B cell (primary cell): Measurements from ENCODE around the gene ZDHHC7. TPM values are rescaled to one million over a fixed set of nuclear protein-coding genes. Genes with fewer than 3 reads are reported as not detected.

ENCODE experiments used
- ATAC-seq: fragments of 200-7000 bp; cut with Tn5 transposase; one replicate; pipeline ENCODE4 v1.10.0; 2021; ENCODE audit warnings: low read depth, mild to moderate bottlenecking, moderate number of reproducible peaks, moderate library complexity
- CTCF ChIA-PET: fragments of 350-600 bp; sonication (Branson Sonifier 250); formaldehyde crosslinking; loops from one replicate; lab custom pipeline; 2021; ENCODE audit warnings: antibody characterized with exemption, inconsistent platforms; lab: Charles Lee
- POLR2A ChIA-PET: fragments of 350-600 bp; sonication (Branson Sonifier 250); formaldehyde crosslinking; loops from one replicate; lab custom pipeline; 2021; ENCODE audit warnings: antibody characterized with exemption; lab: Charles Lee
- DNase-seq: peaks from one replicate; pipeline ENCODE4 v3.0.0; 2013
- H2AFZ ChIP-seq: 2 replicates; pipeline ENCODE4 v1.6.1; 2012; ENCODE audit warnings: mild to moderate bottlenecking, low read depth, low read length; ENCODE audit not compliant: insufficient read depth, poor library complexity, severe bottlenecking
- H3K27ac ChIP-seq, 2 donors: 1 replicate in 1 of 2; 2 replicates in 1 of 2; pipeline ENCODE4 v1.5.1; 2012 to 2013; ENCODE audit warnings: low read length in 2 of 2, mild to moderate bottlenecking in 2 of 2, moderate library complexity in 1 of 2
- H3K27me3 ChIP-seq, 4 experiments: fragments of 200-600 bp in 1 of 4; sonication (generic) in 1 of 4; replicated peaks in 1 of 4; 1 replicate in 2 of 4; 2 replicates in 2 of 4; pipeline versions ENCODE4 v1.6.1 to v1.7.0; 2013 to 2016; ENCODE audit warnings: low read length in 3 of 4, mild to moderate bottlenecking in 2 of 4, mixed read lengths in 1 of 4, moderate library complexity in 1 of 4; ENCODE audit not compliant: insufficient read depth in 4 of 4, control insufficient read depth in 3 of 4; ENCODE audit errors: control extremely low read depth in 1 of 4
- H3K36me3 ChIP-seq, 2 experiments: replicated peaks in 1 of 2; 1 replicate in 1 of 2; 2 replicates in 1 of 2; pipeline versions ENCODE4 v1.6.1 to v1.7.1; 2013; ENCODE audit warnings: low read length in 1 of 2; ENCODE audit not compliant: insufficient read depth in 2 of 2, control insufficient read depth in 1 of 2; ENCODE audit errors: control extremely low read depth in 1 of 2, extremely low read depth in 1 of 2
- H3K4me1 ChIP-seq, 2 donors: fragments of 200-600 bp in 1 of 2; sonication (generic) in 1 of 2; 1 replicate in 1 of 2; 2 replicates in 1 of 2; pipeline versions ENCODE4 v1.5.1 to v1.6.1; 2013 to 2017; ENCODE audit warnings: low read length in 2 of 2; ENCODE audit not compliant: control insufficient read depth in 2 of 2, insufficient read depth in 2 of 2
- H3K4me2 ChIP-seq: replicated peaks from 2 replicates; pipeline ENCODE3; 2012; ENCODE audit warnings: mild to moderate bottlenecking, low read depth, low read length; ENCODE audit not compliant: poor library complexity, severe bottlenecking
- H3K4me3 ChIP-seq, 5 experiments: fragments of 200-600 bp in 1 of 5; sonication (generic) in 1 of 5; 1 replicate in 3 of 5; 2 replicates in 2 of 5; pipeline versions ENCODE4 v1.5.1 to v1.7.0; 2011 to 2016; ENCODE audit warnings: low read length in 4 of 5, mild to moderate bottlenecking in 4 of 5, low read depth in 2 of 5, control low read depth in 1 of 5, moderate library complexity in 1 of 5; ENCODE audit not compliant: insufficient read depth in 1 of 5; ENCODE audit errors: control extremely low read depth in 1 of 5, extremely low read depth in 1 of 5
- H3K79me2 ChIP-seq: fragments of 200-600 bp; sonication (generic); one replicate; pipeline ENCODE4 v1.6.0; 2016; ENCODE audit warnings: low read length; ENCODE audit not compliant: control insufficient read depth, insufficient read depth
- H3K9ac ChIP-seq: fragments of 200-600 bp; sonication (generic); 2 replicates; pipeline ENCODE4 v1.6.1; 2017; ENCODE audit warnings: mild to moderate bottlenecking, low read length, moderate library complexity
- H3K9me3 ChIP-seq, 3 donors: one replicate each; pipeline versions ENCODE4 v1.6.1 to v1.7.1; 2013; ENCODE audit warnings: low read length in 2 of 3; ENCODE audit not compliant: control insufficient read depth in 2 of 3, insufficient read depth in 1 of 3; ENCODE audit errors: control extremely low read depth in 1 of 3
- H4K20me1 ChIP-seq: 2 replicates; pipeline ENCODE4 v1.6.0; 2012; ENCODE audit warnings: mild to moderate bottlenecking, low read length; ENCODE audit not compliant: insufficient read depth, control insufficient read depth, poor library complexity, severe bottlenecking
- H3K27ac Mint-ChIP-seq: one replicate; pipeline ENCODE4 v1.8.0; 2021; ENCODE audit warnings: mixed read lengths
- H3K27me3 Mint-ChIP-seq: one replicate; pipeline ENCODE4 v1.8.0; 2021; ENCODE audit warnings: mixed read lengths
- H3K4me1 Mint-ChIP-seq: one replicate; pipeline ENCODE4 v1.8.0; 2021; ENCODE audit warnings: mixed read lengths
- H3K4me3 Mint-ChIP-seq: one replicate; pipeline ENCODE4 v1.8.0; 2021; ENCODE audit warnings: mixed read lengths
- H3K9me3 Mint-ChIP-seq: one replicate; pipeline ENCODE4 v1.8.0; 2022; ENCODE audit warnings: mixed read lengths; ENCODE audit not compliant: insufficient read depth
- EZH2 ChIP-seq: IDR thresholded peaks from 2 replicates; pipeline ENCODE4 v1.6.1; 2012; ENCODE audit warnings: borderline replicate concordance, low read depth, mild to moderate bottlenecking, moderate library complexity, low read length; ENCODE audit not compliant: insufficient read depth, poor library complexity, severe bottlenecking
- WGBS: methylation state at CpG from one replicate; pipeline ENCODE4 v1.1.5; 2013; ENCODE audit warnings: missing lambda C conversion rate; ENCODE audit not compliant: insufficient coverage; 5-methylcytosine and 5-hydroxymethylcytosine counted together
- intact Hi-C: fragments of 100-400 bp; cut with micrococcal nuclease; formaldehyde crosslinking; loops from one replicate; pipeline ENCODE4 v1.10.0; 2022
- polyA plus RNA-seq: library from polyadenylated mRNA; depleted of rRNA; stranded (reverse); fragments of >200 nt; gene quantifications from 2 replicates; pipeline ENCODE4 v1.2.3, GENCODE V29; 2012
- total RNA-seq, 2 donors: library from RNA; stranded (reverse); fragments of 120-200 nt in 1 of 2; gene quantifications; 1 replicate in 1 of 2; 2 replicates in 1 of 2; pipeline versions ENCODE4 v1.2.3 to v1.2.4, GENCODE V29; 2013 to 2022
- TF ChIP-seq, protein P1 (sequence below): fragments of 200-600 bp; IDR thresholded peaks from one replicate; pipeline ENCODE4 v1.8.0; 2022; ENCODE audit warnings: antibody characterized with exemption, mild to moderate bottlenecking

ZDHHC7 gene
- total and polyA plus RNA-seq, 2 donors (not counting 1 experiment from before 2014, with no cell fraction given), result 25.2 to 36.1 TPM

DNA sequence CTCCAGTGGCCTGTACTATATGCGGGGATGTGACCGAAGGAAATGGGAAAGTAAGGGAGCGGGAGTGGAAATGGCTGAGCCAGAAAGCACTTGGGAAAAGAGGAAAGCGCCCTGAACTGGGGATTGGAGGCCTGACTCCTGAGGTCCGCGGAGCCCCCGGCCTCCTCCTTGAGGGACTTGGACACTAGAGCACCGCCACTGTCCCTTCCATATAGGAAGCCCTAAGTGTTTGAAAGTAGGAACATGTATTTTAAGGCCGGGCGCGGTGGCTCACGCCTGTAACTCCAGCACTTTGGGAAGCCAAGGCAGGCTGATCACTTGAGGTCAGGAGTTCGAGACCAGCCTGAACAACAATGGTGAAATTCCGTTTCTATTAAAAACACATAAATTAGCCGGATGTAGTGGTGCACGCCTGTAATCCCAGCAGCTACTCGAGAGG lies 530 bp upstream of the ZDHHC7 start:
- WGBS, result 15% methylated on average over 11 of the region's 17 CpGs
- Mint-ChIP-seq H3K9me3 (no peaks in the 10 kb centered on the region), H3K4me1 (peaks cover 34% of the 10 kb centered on the region), H3K27me3 (peaks cover 10% of the 10 kb centered on the region), H3K4me3 (peak overlapping the region; percentile 90), H3K27ac (peak overlapping the region; percentile 96)
- peak overlapping the region; percentile 96 for H3K4me2 ChIP-seq
- DNase-seq, result no peak
- peaks cover 12 to 21% of the 10 kb centered on the region in 2 donors for H3K4me1 ChIP-seq
- ChIA-PET POLR2A (interaction anchor here (0.9 kb wide), 1 partner anchor 15 kb away, joined by 4 read pairs; no protein-coding TSS in a partner anchor), CTCF (interaction anchor here (0.6 to 3.7 kb wide), 3 partner anchors 13 to 75 kb away, joined by 4 to 31 read pairs (median 22); partner anchors contain the start of gene KIAA0513)
- peak overlapping the region; percentile 87 for H3K9ac ChIP-seq
- peak overlapping the region; percentile 94 to 97 for H3K27ac ChIP-seq
- intact Hi-C loops, result loop anchor here (1.0 to 5.0 kb wide), 5 partner anchors 15 to 510 kb away; partner anchors contain the start of genes KIAA0513 and MEAK7
- peaks cover under 1% of the 10 kb centered on the region in 2 experiments for H3K36me3 ChIP-seq
- peaks cover 24% of the 10 kb centered on the region for H4K20me1 ChIP-seq
- peaks cover 42% of the 10 kb centered on the region for H3K79me2 ChIP-seq
- no peak for ATAC-seq
- H3K4me3 ChIP-seq, result peak overlapping the region; percentile 39 to 96 (median 95)
- H2AFZ ChIP-seq, result peak overlapping the region; percentile 92
- no peaks in the 10 kb centered on the region for H3K9me3 ChIP-seq
- no peaks in the 10 kb centered on the region for H3K27me3 ChIP-seq
- no peak for TF ChIP-seq EZH2
- TF ChIP-seq, protein P1, sequence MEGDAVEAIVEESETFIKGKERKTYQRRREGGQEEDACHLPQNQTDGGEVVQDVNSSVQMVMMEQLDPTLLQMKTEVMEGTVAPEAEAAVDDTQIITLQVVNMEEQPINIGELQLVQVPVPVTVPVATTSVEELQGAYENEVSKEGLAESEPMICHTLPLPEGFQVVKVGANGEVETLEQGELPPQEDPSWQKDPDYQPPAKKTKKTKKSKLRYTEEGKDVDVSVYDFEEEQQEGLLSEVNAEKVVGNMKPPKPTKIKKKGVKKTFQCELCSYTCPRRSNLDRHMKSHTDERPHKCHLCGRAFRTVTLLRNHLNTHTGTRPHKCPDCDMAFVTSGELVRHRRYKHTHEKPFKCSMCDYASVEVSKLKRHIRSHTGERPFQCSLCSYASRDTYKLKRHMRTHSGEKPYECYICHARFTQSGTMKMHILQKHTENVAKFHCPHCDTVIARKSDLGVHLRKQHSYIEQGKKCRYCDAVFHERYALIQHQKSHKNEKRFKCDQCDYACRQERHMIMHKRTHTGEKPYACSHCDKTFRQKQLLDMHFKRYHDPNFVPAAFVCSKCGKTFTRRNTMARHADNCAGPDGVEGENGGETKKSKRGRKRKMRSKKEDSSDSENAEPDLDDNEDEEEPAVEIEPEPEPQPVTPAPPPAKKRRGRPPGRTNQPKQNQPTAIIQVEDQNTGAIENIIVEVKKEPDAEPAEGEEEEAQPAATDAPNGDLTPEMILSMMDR, result no peak

- peak overlapping the region; percentile 91 for H3K4me3 Mint-ChIP-seq
Measured at GRCh38 chr16:85010446-85010930, 847 bp downstream of the ZDHHC7 start.

More at GRCh38 chr16:85010446-85010930, 847 bp downstream of the ZDHHC7 start:
- Histone ChIP-seq H3K9ac (peak overlapping the region; percentile 87), H3K4me2 (peak overlapping the region; percentile 96), H4K20me1 (peaks cover 37% of the 10 kb centered on the region), H3K36me3 (peaks cover 2 to 7% of the 10 kb centered on the region in 2 experiments), H3K27ac (peak overlapping the region; percentile 35 to 74), H3K79me2 (peaks cover 56% of the 10 kb centered on the region), H3K9me3 (no peaks in the 10 kb centered on the region), H3K4me3 (peak overlapping the region; percentile 83 to 96 (median 95)), H3K27me3 (no peaks in the 10 kb centered on the region), H2AFZ (peak overlapping the region; percentile 92), H3K4me1 (peaks cover 12 to 19% of the 10 kb centered on the region in 2 donors)
- peak overlapping the region; percentile 85 for H3K27ac Mint-ChIP-seq
- POLR2A ChIA-PET, result interaction anchor here (1.0 kb wide), 1 partner anchor 17 kb away, joined by 3 read pairs; the partner anchor contains the start of gene KIAA0513
- intact Hi-C loops, result loop anchor here (2.0 to 5.0 kb wide), 2 partner anchors 44 to 508 kb away; partner anchors contain the start of gene MEAK7
- ATAC-seq, result no peak
- no peaks in the 10 kb centered on the region for H3K9me3 Mint-ChIP-seq
- 50% methylated on average over 6 of the region's 9 CpGs for WGBS
- CTCF ChIA-PET, result interaction anchor here (0.6 to 3.7 kb wide), 6 partner anchors 17 to 256 kb away, joined by 3 to 31 read pairs (median 4); partner anchors contain the start of gene KIAA0513
- TF ChIP-seq EZH2, result no peak
- TF ChIP-seq, protein P1, result no peak
- peaks cover 41% of the 10 kb centered on the region for H3K4me1 Mint-ChIP-seq
- H3K27me3 Mint-ChIP-seq, result peaks cover 10% of the 10 kb centered on the region
- DNase-seq, result no peak
